PC-9 (cell line): Measurements from ENCODE around the gene FLYWCH1. TPM values are rescaled to one million over a fixed set of nuclear protein-coding genes. Genes with fewer than 3 reads are reported as not detected.

Experiments used
- BruUV-seq: library from RNA; stranded (reverse); fragments of 400-500 nt; replicated peaks from 2 replicates; lab custom pipeline; 2021; lab: Mats Ljungman, UMichigan
- CTCF ChIA-PET: fragments of 300-600 bp; sonication (Branson Sonifier 250); formaldehyde crosslinking; loops from one replicate; lab custom pipeline; 2022; ENCODE audit warnings: antibody characterized with exemption; lab: Charles Lee
- POLR2A ChIA-PET: fragments of 300-600 bp; sonication (Branson Sonifier 250); formaldehyde crosslinking; loops from one replicate; lab custom pipeline; 2022; ENCODE audit warnings: antibody characterized with exemption; ENCODE audit not compliant: unreplicated experiment; lab: Charles Lee
- DNase-seq, 2 experiments: peaks; one replicate each; pipeline versions ENCODE4 v3.0.0 to v3.0.0-alpha.2; 2015 to 2022; ENCODE audit warnings: mixed read lengths in 1 of 2
- H2AFZ ChIP-seq: fragments of 200-600 bp; sonication (generic); 2 replicates; pipeline ENCODE4 v1.8.1; 2017; ENCODE audit warnings: antibody characterized with exemption
- H3F3A ChIP-seq: fragments of 200-600 bp; sonication (generic); 2 replicates; pipeline ENCODE4 v1.8.1; 2017; ENCODE audit warnings: antibody characterized with exemption, mild to moderate bottlenecking, low read depth; ENCODE audit not compliant: insufficient read depth
- H3K27ac ChIP-seq: fragments of 200-600 bp; sonication (generic); 2 replicates; pipeline ENCODE4 v1.6.1; 2016; ENCODE audit warnings: mixed run types
- H3K27me3 ChIP-seq: fragments of 200-600 bp; sonication (generic); 2 replicates; pipeline ENCODE4 v1.6.1; 2016; ENCODE audit warnings: low read depth, mixed run types; ENCODE audit not compliant: insufficient read depth
- H3K36me3 ChIP-seq: fragments of 200-600 bp; sonication (generic); 2 replicates; pipeline ENCODE4 v1.6.1; 2016; ENCODE audit warnings: low read depth, mixed run types
- H3K4me1 ChIP-seq: fragments of 200-600 bp; sonication (generic); replicated peaks from 2 replicates; pipeline ENCODE4 v1.6.1; 2016; ENCODE audit warnings: mixed run types; ENCODE audit not compliant: insufficient read depth
- H3K4me2 ChIP-seq: fragments of 200-600 bp; sonication (generic); 2 replicates; pipeline ENCODE4 v1.6.1; 2017; ENCODE audit warnings: mixed run types
- H3K4me3 ChIP-seq: fragments of 200-600 bp; sonication (generic); 2 replicates; pipeline ENCODE4 v1.6.1; 2016; ENCODE audit warnings: mixed run types
- H3K79me2 ChIP-seq: fragments of 200-600 bp; sonication (generic); 2 replicates; pipeline ENCODE4 v1.6.1; 2017; ENCODE audit warnings: low read depth, mixed run types
- H3K9me2 ChIP-seq: fragments of 200-600 bp; sonication (generic); 2 replicates; pipeline ENCODE4 v1.8.1; 2017; ENCODE audit warnings: mild to moderate bottlenecking; ENCODE audit not compliant: insufficient read depth
- H3K9me3 ChIP-seq: fragments of 200-600 bp; sonication (generic); 2 replicates; pipeline ENCODE4 v1.8.1; 2016; ENCODE audit warnings: low read depth; ENCODE audit not compliant: insufficient read depth
- H4K20me1 ChIP-seq: fragments of 200-600 bp; sonication (generic); 2 replicates; pipeline ENCODE4 v1.8.1; 2017; ENCODE audit not compliant: insufficient read depth
- CTCF ChIP-seq: fragments of 200-600 bp; sonication (generic); conservative IDR thresholded peaks from 2 replicates; pipeline ENCODE4 v1.6.1; 2017; ENCODE audit warnings: mixed run types, antibody characterized with exemption, mild to moderate bottlenecking, moderate library complexity
- EZH2 ChIP-seq: fragments of 200-600 bp; sonication (generic); IDR thresholded peaks from 2 replicates; pipeline ENCODE4 v1.8.0; 2017; ENCODE audit warnings: antibody characterized with exemption, low read depth
- intact Hi-C: fragments of 100-400 bp; cut with micrococcal nuclease; formaldehyde crosslinking; loops from one replicate; pipeline ENCODE4 v1.10.0; 2022; ENCODE audit not compliant: unreplicated experiment
- total RNA-seq: library from RNA; stranded (reverse); gene quantifications from 2 replicates; pipeline ENCODE4 v1.2.3, GENCODE V29; 2021

FLYWCH1 gene
- total RNA-seq, 1 experiment from 2014 or later = 79.9 TPM

GRCh38 chr16:2883458-2883908 is 28.2 kb upstream of the FLYWCH1 start:
- peaks cover 19% of the 10 kb centered on the region for H3F3A ChIP-seq
- peak in 1 of 2 experiments; percentile 22 for DNase-seq
- H3K79me2 ChIP-seq = peaks cover 13% of the 10 kb centered on the region
- peak overlapping the region; percentile 98 for H3K4me2 ChIP-seq
- CTCF ChIA-PET = interaction anchor here (1.0 to 1.2 kb wide), 3 partner anchors 15 to 129 kb away, joined by 3 to 5 read pairs (median 3); no protein-coding TSS in a partner anchor
- no peak for TF ChIP-seq CTCF
- no peak for TF ChIP-seq EZH2
- H3K36me3 ChIP-seq = no peaks in the 10 kb centered on the region
- peak overlapping the region; percentile 95 for H2AFZ ChIP-seq
- H3K9me3 ChIP-seq = no peaks in the 10 kb centered on the region
- H3K27ac ChIP-seq = no peak overlapping the region
- no peaks in the 10 kb centered on the region for H3K9me2 ChIP-seq
- H4K20me1 ChIP-seq = no peaks in the 10 kb centered on the region
- peak overlapping the region; percentile 95 for H3K4me3 ChIP-seq
- H3K4me1 ChIP-seq = peaks cover 5% of the 10 kb centered on the region; the same call in 1 of the 2 replicates
- POLR2A ChIA-PET = interaction anchor here (0.5 to 1.6 kb wide), 6 partner anchors 22 to 332 kb away, joined by 6 to 16 read pairs (median 12); partner anchors contain the start of genes FLYWCH1 and KCTD5
- TSS peak; percentile 35 for BruUV-seq
- no peaks in the 10 kb centered on the region for H3K27me3 ChIP-seq
- intact Hi-C loops = loop anchor here (1.0 to 10.0 kb wide), 2 partner anchors 21 to 81 kb away; partner anchors contain the start of genes KREMEN2 and PAQR4

GRCh38 chr16:2884041-2884451 is 27.7 kb upstream of the FLYWCH1 start:
- Histone ChIP-seq H3F3A (peaks cover 19% of the 10 kb centered on the region), H3K36me3 (no peaks in the 10 kb centered on the region), H4K20me1 (no peaks in the 10 kb centered on the region), H3K79me2 (peaks cover 13% of the 10 kb centered on the region), H2AFZ (peak overlapping the region; percentile 95; the same call in 1 of the 2 replicates), H3K27me3 (no peaks in the 10 kb centered on the region), H3K4me1 (peaks cover 5% of the 10 kb centered on the region; the same call in 1 of the 2 replicates), H3K4me3 (peak overlapping the region; percentile 95; the same call in 1 of the 2 replicates), H3K27ac (no peak overlapping the region), H3K9me3 (no peaks in the 10 kb centered on the region), H3K9me2 (no peaks in the 10 kb centered on the region), H3K4me2 (peak overlapping the region; percentile 98)
- no peak for DNase-seq
- TF ChIP-seq CTCF (no peak), EZH2 (no peak)
- ChIA-PET POLR2A (interaction anchor here (0.5 to 0.6 kb wide), 2 partner anchors 164 to 202 kb away, joined by 8 to 13 read pairs; partner anchors contain the start of gene KCTD5), CTCF (no interaction called here)
- no TSS peak for BruUV-seq
- intact Hi-C loops = loop anchor here (10.0 kb wide), 1 partner anchor 81 kb away; the partner anchor contains the start of genes KREMEN2 and PAQR4

- Histone ChIP-seq H3K79me2 (no peaks in the 10 kb centered on the region), H3F3A (0 out of 2 replicates have a peak, but pooled peaks cover 3% of the 10 kb centered on the region), H3K27me3 (no peaks in the 10 kb centered on the region), H3K36me3 (no peaks in the 10 kb centered on the region), H4K20me1 (no peaks in the 10 kb centered on the region), H3K9me3 (no peaks in the 10 kb centered on the region), H3K4me3 (no peak overlapping the region), H3K4me1 (no peaks in the 10 kb centered on the region), H3K9me2 (no peaks in the 10 kb centered on the region), H3K4me2 (no peak overlapping the region), H2AFZ (no peak overlapping the region), H3K27ac (no peak overlapping the region)
- CTCF ChIA-PET = interaction anchor here (0.6 kb wide), 1 partner anchor 140 kb away, joined by 3 read pairs; no protein-coding TSS in a partner anchor
- POLR2A ChIA-PET = no interaction called here
- no TSS peak for BruUV-seq
- DNase-seq = no peak
- TF ChIP-seq CTCF = no peak
- TF ChIP-seq EZH2 = no peak
- intact Hi-C loops = no loop called here
These were observed 17.5 kb upstream of the FLYWCH1 start for GRCh38 chr16:2894231-2894630.
